GM20431 (cell line): ENCODE data around the gene TPRA1.

Experiments
- in situ Hi-C: fragments of 300-500 bp; cut with MseI, MboI; formaldehyde crosslinking; loops from one replicate; pipeline ENCODE4 v1.15.0; 2020; ENCODE audit warnings: low sequenced_read_pairs; ENCODE audit not compliant: unreplicated experiment

TPRA1 gene

GRCh38 chr3:127544192-127544802 lies 46.2 kb downstream of the TPRA1 start:
- in situ Hi-C loops, result loop anchor here (25.0 kb wide), 1 partner anchor 857 kb away; no protein-coding TSS in a partner anchor

GRCh38 chr3:127543441-127543840 lies 47.1 kb downstream of the TPRA1 start:
- in situ Hi-C loops, result loop anchor here (25.0 kb wide), 1 partner anchor 856 kb away; no protein-coding TSS in a partner anchor

DNA sequence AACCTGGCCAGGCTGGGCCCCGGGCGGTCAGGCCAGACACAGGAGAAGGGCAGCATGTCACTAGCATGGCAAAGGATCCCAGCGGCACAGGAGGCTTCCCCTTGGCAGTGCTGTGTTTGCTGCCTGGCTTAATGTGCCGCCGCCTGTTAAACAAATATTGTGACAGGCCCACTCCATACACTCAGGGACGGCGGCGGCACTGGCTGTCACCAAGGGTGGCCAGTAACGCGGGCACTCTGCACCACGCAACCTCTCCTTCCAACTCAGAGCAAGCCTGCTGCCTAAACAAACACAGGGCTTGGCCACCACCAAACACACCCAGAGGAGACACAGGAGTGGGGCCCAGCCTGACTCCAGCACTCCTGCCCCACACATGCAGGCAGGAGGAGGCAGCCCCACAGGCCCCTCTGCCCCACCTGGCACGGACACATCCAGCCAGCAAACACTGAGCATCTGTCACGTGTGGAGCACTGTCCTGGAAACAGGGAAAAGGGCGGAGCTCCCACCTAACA lies 48.0 kb downstream of the TPRA1 start:
- in situ Hi-C loops, result loop anchor here (25.0 kb wide), 1 partner anchor 855 kb away; no protein-coding TSS in a partner anchor

GRCh38 chr3:127541320-127541719 lies 49.2 kb downstream of the TPRA1 start:
- in situ Hi-C loops, result loop anchor here (25.0 kb wide), 1 partner anchor 854 kb away; no protein-coding TSS in a partner anchor

- in situ Hi-C loops, result loop anchor here (25.0 kb wide), 1 partner anchor 852 kb away; no protein-coding TSS in a partner anchor
Observed at GRCh38 chr3:127539366-127540060, 51.0 kb downstream of the TPRA1 start.

DNA sequence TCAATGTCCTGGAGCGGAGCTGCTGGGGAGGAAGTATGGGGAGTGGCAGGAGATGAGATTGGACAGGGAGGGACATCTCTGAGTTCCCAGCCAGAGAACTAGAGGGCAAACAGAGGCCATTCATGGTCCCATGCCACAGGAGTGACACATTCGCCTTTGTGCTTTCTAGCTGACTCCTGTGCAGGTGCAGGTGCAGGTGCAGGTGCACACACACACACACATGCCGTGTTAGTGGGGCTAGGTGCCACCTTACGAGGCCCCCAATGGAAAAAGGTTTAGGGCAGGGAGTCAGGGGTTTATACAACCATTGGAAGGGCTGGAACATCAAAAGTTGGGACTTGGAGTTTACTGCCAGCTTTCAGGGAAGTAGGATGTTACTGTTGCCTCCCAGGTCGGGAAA lies 52.0 kb downstream of the TPRA1 start:
- in situ Hi-C loops, result loop anchor here (25.0 kb wide), 1 partner anchor 851 kb away; no protein-coding TSS in a partner anchor

DNA sequence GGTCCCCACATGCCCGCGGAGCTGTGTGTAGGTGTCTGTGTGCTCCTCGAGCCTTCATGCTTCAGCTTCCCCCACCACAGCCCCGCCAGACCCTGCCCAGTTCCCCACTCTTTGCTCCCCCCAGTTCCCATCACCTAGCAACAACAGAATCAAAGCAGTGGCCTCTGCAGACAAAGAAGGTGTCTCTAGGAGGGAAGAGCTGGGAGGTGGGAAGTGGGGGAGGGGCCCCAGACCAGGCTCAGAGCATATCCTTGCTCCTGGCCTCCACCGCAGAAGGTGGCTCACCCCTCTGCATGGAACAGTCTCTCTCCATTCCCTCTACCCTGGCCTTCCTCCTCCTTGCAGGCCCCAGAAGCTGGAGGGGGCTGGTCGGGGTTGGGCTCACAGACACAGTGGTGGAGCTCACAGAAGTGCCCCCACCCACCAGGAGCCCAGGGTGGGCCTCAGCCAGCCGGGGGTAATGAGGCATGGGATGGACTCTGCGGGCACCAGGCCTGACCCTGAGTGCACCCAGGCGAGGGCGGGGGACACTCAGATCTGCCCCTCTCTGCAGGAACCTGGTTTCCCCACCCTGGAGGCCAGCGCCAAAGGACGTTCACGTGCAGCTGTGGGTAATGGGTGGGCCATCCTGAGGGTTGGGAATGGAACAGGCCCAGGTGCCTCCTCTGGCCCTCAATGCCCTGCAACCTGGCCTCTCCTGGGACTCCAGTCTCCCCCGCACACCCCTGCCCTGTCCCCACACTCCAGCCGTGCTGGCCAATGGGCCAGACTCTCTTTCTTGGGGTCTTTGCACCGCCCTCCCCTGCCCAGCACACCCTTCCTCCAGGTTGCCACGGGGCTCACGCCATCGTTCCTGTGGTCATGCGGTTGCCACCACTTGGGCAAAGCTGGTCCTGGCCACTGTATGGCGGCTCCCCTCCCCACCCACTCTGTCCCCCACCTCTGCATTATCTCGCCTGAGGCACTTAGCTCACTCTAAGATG lies 53.4 kb downstream of the TPRA1 start:
- in situ Hi-C loops, result loop anchor here (25.0 kb wide), 1 partner anchor 850 kb away; no protein-coding TSS in a partner anchor

GRCh38 chr3:127535901-127536829 lies 54.4 kb downstream of the TPRA1 start:
- in situ Hi-C loops, result loop anchor here (25.0 kb wide), 1 partner anchor 849 kb away; no protein-coding TSS in a partner anchor

DNA sequence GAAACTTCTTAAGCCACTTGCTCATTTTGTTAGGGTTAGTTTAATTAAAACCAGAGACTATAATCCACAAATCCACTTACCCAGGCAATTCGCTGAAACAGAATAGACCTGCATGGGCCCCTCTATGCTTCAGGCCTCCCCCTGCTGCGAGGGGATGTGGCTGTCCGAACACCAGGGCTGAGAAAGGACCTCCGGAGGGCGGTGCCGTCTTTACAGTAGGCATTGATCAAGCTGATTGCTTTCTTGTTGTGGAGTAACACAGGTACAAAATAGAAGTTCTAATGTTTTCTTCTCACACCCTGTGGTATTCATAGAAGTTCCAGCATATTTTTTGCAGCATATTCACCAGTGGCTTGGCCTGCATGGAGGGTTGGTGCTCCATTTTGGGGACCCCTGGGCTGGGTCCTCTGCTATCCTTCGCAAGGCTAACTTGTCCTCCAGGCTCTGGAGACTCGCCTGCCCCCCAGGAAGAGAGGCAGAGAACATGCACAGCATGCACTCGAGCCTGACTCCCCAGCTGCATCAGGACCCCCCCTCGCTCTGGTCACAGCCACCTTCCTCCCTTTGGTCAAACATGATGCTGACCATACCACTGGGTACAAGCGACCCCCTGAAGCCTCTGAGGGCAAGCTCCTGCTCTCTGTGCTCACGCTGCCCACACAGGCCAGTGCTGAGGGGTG lies 55.3 kb downstream of the TPRA1 start:
- in situ Hi-C loops, result loop anchor here (25.0 kb wide), 1 partner anchor 848 kb away; no protein-coding TSS in a partner anchor

DNA sequence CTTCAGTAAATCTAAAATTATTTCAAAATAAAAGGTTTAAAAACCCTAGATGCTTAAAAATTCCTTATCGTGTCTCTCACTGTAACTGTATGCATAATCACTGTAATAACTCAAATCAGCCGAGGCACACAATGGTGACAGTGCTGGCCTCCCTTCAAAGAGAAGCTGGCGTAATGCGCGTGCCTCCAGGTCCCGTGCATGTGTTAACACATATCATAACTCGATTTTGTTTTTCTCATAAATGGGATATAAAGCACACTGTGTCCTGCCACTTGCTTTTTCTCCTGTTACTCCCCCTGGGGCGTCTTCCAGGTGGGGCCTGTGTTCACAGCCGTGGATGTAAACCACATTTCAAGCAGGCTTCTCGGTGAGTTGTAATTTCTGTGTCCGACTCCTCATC lies 56.0 kb downstream of the TPRA1 start:
- in situ Hi-C loops, result loop anchor here (25.0 kb wide), 1 partner anchor 847 kb away; no protein-coding TSS in a partner anchor

GRCh38 chr3:127534161-127534451 lies 56.4 kb downstream of the TPRA1 start:
- in situ Hi-C loops, result loop anchor here (25.0 kb wide), 1 partner anchor 847 kb away; no protein-coding TSS in a partner anchor

GRCh38 chr3:127532561-127533203 lies 57.9 kb downstream of the TPRA1 start:
- in situ Hi-C loops, result loop anchor here (25.0 kb wide), 1 partner anchor 845 kb away; no protein-coding TSS in a partner anchor

- in situ Hi-C loops, result loop anchor here (25.0 kb wide), 1 partner anchor 845 kb away; no protein-coding TSS in a partner anchor
Observed at GRCh38 chr3:127531821-127532220, 58.7 kb downstream of the TPRA1 start.

DNA sequence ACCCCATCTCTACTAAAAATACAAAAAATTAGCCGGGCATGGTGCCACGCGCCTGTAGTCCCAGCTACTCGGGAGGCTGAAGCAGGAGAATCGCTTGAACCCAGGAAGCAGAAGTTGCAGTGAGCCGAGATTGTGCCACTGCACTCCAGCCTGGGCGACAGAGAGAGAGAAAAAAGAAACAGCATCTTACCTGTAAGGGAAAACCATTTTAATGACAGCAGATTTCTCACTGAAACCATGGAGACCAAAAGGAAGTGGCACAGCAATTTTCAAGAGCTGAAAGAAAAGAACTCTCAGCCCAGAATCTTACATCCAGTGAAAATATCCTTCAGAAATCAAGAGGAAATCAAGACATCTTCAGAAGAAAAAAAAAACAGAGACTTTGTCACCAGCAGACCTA lies 59.7 kb downstream of the TPRA1 start:
- in situ Hi-C loops, result loop anchor here (25.0 kb wide), 1 partner anchor 844 kb away; no protein-coding TSS in a partner anchor

GRCh38 chr3:127529346-127530188 lies 61.0 kb downstream of the TPRA1 start:
- in situ Hi-C loops, result loop anchor here (25.0 kb wide), 1 partner anchor 842 kb away; no protein-coding TSS in a partner anchor

- in situ Hi-C loops, result loop anchor here (25.0 kb wide), 1 partner anchor 838 kb away; no protein-coding TSS in a partner anchor
Observed at GRCh38 chr3:127525373-127525772, 65.2 kb downstream of the TPRA1 start.
